Dedifferentiated amniotic fluid mesenchymal stem cell (primary cell): Measurements from ENCODE around the gene FNDC11.

Experiments used
- DNase-seq: peaks from one replicate; pipeline ENCODE4 v3.0.0-alpha.2; 2016; ENCODE audit errors: extremely low spot score

The FNDC11 gene

DNA sequence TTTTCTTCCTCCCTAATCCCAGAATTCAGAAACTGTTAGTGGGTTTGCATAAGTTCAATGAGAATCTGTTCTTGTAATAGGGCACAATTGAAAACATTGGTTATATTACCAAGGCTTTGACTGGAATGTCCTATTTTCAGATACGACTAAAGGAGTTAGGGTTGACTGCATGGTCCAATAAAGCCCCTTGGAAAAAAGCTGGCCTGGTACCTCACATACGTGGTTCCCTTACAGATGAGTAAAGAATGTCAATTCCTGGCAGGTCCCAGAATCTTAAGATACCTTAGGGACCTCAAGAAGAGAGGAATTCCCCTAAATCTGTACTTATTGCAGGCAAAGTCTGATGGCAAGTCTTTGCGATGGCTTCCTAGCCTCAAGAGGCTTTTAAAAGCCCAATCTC is 28.8 kb upstream of the FNDC11 start:
- DNase-seq, result no peak

- DNase-seq, result no peak
Observed at GRCh38 chr20:63525971-63526370, 28.0 kb upstream of the FNDC11 start.

GRCh38 chr20:63527184-63527583 is 26.8 kb upstream of the FNDC11 start:
- DNase-seq, result no peak

DNA sequence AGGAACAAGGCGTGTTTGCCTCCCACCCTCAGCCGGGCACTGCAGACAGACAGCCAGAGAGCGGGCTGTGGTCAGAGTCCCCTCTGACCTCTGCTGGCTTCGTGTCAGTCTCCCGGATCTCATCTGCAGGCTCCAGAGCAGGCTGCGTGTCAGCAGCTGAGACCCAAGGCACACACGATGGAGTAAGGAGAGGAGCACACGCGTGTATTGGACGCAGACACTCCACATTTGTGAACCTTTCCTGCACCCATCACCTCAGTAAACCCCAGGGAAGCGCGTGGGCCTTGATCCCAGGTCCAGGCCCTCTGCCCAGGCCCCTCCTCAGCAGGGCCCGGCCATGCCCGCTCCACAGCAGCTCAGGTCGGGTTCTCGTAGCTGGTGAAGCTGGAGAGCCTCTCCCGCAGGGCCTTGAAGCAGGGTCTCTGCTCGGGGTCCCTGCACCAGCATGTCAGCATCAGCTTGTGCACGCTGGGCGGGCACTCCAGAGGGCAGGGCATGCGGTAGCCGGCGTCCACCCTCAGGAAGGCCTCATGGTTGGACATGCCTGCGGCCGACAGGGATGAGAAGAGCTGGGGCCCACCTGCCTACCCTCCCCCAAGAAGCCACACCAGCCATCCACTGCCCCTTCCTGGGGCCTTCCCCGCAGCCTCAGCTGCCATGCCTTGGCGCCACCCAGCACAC is 24.6 kb upstream of the FNDC11 start:
- no peak for DNase-seq

DNA sequence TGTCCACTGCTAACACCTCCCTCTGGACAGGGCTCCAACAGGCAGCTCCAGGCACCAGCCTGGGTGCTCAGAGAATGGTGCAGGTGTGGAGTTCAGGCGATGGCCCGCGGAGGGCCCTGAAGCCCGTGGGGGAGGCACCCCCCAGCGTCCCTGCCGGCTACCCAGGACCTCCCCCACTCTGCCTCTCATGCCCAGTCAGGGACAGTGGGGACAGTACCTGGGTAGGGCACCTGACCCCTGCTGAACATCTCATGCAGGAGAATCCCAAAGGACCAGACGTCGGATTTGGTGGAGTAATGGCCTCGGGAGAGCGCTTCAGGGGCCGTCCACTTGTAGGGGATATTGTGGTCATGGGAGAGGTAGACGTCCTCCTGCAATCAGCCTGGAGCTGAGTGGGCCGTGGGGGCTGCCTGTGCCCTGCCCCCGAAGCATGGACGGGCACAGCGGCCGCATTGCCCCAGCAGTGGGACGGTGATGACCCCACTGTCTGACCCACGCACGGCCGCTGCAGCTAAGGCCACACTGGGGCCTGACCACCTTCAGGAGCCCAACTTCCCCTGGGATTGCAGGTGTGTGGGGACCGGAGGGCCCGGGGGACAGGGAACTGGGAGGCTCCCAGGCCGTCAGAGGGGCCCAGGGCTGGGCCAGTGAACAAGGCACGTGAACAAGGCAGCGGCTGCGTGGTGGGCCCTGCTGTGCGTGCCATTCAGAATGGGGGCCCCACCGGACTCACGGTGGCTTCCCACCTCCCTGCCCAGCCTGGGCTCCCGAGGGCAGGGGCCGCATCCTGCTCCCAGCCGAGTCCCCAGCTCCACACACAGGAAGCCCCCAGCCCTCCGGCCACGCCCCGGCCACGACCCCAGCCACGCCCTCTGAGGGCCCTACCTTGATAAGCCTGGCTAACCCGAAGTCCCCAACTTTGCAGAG is 23.8 kb upstream of the FNDC11 start:
- no peak for DNase-seq

DNA sequence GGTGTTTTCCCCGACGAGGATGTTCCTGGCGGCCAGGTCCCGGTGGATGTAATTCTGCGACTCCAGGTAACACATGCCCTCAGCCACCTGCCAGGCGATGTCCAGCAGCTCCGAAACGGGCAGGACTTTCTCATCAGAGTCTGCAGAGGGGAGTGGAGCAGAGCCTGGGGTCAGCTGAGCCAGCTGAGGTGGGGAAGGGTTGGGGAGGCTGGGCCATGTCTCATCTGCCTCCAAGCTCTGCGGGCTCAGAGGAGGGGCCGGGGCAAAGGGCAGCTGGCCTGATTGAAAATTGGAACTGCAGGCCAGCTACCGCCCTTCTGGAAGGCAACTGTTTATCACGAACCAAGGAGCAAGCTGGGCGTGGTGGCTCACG is 23.2 kb upstream of the FNDC11 start:
- no peak for DNase-seq

DNA sequence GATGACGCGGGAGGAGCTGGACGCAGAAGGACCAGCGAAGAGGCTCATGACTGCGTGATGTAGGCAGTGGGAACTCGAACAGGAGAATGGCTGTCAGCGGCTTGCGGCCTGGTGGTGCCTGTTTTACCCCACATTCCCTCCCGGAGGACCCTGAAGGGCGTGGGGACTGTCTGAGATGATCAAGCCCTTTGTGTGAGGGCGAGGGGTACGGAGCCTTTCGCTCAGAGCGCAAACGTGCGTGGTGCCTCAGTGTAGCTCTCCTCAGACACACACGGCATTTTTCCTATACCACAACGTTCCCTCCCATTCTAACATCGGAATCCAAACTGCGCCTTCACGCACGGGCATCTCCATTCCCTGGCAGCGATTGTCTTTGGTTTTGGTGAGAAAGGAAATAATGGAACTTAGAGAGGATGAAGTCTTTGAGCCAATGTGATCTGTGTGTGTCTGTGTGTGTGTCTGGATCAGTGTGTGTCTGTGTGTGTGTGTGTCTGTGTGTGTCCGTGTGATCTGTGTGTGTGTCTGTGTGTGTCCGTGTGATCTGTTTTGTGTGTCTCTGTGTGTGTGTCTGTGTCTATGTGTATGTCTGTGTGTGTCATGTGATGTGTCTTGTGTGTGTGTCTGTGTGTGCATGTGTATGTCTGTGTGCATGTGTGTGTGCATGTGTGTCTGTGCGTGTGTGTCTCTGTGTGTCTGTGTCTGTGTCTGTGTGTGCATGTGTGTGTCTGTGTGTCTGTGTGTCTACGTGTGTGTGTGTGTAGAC is 22.1 kb upstream of the FNDC11 start:
- no peak for DNase-seq

- DNase-seq, result no peak
Observed at GRCh38 chr20:63532449-63532971, 21.4 kb upstream of the FNDC11 start.

GRCh38 chr20:63533388-63533787 is 20.6 kb upstream of the FNDC11 start:
- DNase-seq, result no peak

DNA sequence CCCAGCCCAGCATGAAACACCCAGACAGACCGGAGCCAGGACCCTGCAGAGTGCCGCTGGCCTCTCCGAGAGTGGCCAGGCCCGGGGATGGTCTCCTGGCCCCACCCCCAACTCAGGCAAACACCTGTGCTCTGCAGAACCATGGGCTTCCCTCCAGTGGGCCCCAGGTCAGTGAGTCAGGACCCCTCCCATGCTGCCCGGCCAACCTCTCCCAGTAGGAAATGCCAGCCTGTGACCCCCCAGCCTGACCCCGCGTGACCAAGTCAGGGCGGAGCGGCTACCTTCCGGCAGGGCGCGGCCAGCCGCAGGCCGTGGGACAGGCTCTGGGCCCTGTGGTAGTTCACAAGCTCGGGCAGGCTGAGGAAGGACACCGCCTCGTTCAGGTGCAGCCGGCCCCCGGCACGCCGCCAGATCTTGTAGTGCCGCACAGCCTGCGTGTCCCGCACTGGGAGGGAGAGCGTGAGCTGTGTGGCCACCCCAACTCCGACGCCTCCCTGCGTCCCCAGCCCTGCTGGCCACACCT is 20.0 kb upstream of the FNDC11 start:
- DNase-seq, result no peak

- DNase-seq, result no peak
Observed at GRCh38 chr20:63534427-63534830, 19.5 kb upstream of the FNDC11 start.

DNA sequence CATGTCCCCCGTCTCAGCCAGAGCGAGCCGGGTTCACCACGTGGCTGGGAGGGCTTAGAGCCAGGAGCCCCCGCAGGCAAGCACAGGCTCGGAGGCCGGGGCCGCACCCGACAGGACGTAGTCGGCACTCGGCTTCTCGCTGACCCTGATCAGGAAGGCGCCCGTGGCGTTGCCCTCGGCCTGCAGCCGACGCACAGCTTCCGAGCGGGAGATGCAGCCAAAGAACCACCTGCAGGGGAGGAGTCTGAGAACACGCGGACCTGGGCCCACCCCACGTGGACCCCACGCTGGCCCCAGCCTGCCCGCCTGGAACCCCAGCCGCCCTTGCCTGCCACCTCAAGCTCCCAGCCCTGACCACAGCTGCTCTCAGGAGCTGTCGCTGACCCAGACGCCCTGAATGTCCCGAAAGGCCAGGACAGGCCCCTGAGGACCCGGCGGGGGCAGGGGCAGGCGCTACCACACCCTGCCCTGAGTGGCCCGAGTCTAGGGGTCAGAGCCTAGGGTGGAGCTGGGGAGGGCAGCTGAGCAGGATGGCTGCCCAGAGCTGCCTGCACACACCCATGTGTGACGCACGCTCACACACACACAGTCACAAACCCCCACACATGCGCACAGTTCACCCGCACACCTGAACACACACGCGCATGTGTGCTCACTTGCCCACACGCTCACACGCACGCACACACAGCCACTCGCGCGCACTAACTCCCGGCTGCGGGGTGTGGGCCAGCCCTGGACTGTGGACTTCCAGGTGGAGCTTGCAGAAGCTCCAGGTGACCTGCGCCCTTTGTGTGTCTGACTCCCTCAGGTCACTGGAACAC is 18.9 kb upstream of the FNDC11 start:
- DNase-seq, result no peak

DNA sequence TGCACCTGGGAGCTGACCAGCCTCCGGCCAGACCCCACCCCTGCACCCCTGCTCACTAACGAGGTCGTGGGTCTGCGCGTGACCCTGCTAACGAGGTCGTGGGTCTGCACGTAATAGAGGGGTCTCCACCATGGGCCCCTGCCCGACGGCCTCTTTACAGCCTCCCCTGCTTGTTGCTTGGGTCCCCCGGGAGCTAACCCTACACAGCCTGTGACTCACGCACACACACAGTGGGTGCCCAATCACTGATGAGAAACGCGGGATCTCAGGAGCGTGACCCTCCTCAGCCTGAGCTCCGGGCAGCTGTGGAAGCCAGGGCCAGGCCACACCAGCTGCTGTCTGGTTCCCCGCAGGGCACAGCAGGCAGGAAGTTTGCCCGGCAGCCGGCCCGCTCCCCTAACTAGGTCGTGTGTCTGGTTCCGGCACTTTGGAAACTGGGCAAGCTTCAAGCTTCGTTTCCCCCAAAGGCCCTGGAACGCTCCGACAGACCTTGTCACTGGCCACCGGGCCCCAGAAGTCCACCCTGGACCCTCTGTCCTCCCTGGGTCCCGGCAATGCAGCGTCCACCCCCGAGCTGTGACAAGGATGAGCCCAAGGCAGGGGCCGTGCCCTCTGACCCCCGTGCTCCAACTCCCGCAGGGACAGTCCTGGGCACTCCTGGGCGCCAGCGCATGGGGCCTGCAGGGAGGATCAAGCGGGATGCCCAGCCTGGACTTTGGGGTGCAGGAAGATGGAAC is 17.6 kb upstream of the FNDC11 start:
- DNase-seq, result no peak

DNA sequence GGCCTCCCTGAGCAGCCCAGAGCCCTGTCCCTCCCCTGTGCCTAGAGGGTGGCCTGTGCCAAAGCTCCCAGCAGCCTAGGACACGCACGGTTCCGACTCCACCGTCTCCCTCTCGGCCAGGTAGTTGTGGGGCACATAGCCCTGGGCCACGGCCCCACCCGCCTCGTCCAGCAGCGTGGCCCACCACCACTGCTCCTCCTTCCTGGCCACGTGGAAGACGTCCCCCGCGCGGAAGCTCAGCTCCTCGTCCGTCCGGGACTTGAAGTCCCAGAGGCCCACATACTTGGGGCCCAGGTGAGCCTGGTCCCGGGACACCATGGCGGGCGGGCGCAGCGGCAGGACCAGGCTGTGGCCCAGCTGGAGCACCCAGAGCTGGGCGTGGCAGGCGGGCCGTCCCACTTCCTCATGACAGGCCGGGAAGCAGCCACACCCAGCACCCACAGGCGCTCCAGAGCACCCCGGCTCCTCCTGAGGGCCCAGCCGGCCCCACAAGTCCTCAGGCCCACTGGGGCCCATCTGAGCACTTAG is 16.9 kb upstream of the FNDC11 start, which contains the start of gene PTK6:
PTK6 (minus strand) TSS at position 380 of the 528 bp plus-strand sequence; CDS start at position 318, 62 bp downstream.
- DNase-seq, result no peak

- DNase-seq, result peak; percentile 85
Observed at GRCh38 chr20:63537525-63538203, 16.3 kb upstream of the FNDC11 start.

- DNase-seq, result no peak
Observed at GRCh38 chr20:63538204-63539091, 15.5 kb upstream of the FNDC11 start.

DNA sequence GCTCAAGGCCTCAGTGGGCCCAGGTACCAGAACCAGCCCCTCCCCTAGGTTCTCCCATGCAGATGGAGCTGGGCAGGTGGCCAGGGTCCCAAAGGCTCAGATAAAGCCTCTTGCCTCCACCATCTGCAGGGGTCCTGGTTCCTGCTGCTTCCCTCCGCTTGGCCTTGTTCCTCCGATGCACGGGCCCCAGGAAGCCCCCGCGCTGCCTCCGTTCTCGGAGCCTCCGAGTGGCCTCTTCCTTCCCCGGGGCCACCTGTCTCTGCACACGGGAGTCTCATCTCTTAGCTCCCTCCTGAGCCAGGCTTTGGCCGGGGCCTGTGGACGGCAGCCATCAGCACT is 14.9 kb upstream of the FNDC11 start:
- no peak for DNase-seq
